Esophagus squamous epithelium (tissue), 5 donors: Measurements from ENCODE around the gene MED17. TPM values are rescaled to one million over a fixed set of nuclear protein-coding genes. Genes with fewer than 3 reads are reported as not detected.

ENCODE experiments used
- DNase-seq: peaks from one replicate; lab custom pipeline; 2025; lab: John Stamatoyannopoulos, UW
- H3K27ac ChIP-seq, 4 donors: fragments of 200-600 bp; sonication (generic); one replicate each; pipeline ENCODE4 v1.5.1; 2016 to 2019; ENCODE audit warnings: mild to moderate bottlenecking in 1 of 4
- H3K27me3 ChIP-seq, 4 donors: fragments of 200-600 bp; sonication (generic); 1 replicate in 3 of 4; 2 replicates in 1 of 4; pipeline versions ENCODE4 v1.5.1 to v1.6.0; 2017 to 2021; ENCODE audit warnings: antibody characterized with exemption in 1 of 4
- H3K36me3 ChIP-seq, 3 donors: fragments of 200-600 bp; sonication (generic); one replicate each; pipeline ENCODE4 v1.5.1; 2016 to 2019
- H3K4me1 ChIP-seq, 3 donors: fragments of 200-600 bp; sonication (generic); one replicate each; pipeline ENCODE4 v1.5.1; 2017 to 2019
- H3K4me3 ChIP-seq, 4 donors: fragments of 200-600 bp; sonication (generic); 1 replicate in 3 of 4; 2 replicates in 1 of 4; pipeline ENCODE4 v1.5.1; 2016 to 2019; ENCODE audit warnings: mild to moderate bottlenecking in 2 of 4, moderate library complexity in 1 of 4
- H3K9me3 ChIP-seq, 3 donors: fragments of 200-600 bp; sonication (generic); one replicate each; pipeline ENCODE4 v1.5.1; 2016 to 2019
- CTCF ChIP-seq, 6 experiments: fragments of 450-650 bp in 4 of 6; fragments of 200-600 bp in 2 of 6; sonication (generic) in 2 of 6; IDR thresholded peaks; one replicate each; pipeline ENCODE4 v1.5.1; 2016 to 2019; ENCODE audit warnings: antibody characterized with exemption in 6 of 6, mild to moderate bottlenecking in 4 of 6, moderate library complexity in 4 of 6
- POLR2A ChIP-seq, 4 donors: fragments of 450-650 bp; IDR thresholded peaks; one replicate each; pipeline ENCODE4 v1.6.1; 2017; ENCODE audit warnings: antibody characterized with exemption in 4 of 4, mild to moderate bottlenecking in 4 of 4, moderate library complexity in 3 of 4
- WGBS, 2 donors: methylation state at CpG; one replicate each; pipeline ENCODE4 v1.1.5; 2018; 5-methylcytosine and 5-hydroxymethylcytosine counted together
- intact Hi-C: fragments of 100-400 bp; cut with DNase I; formaldehyde crosslinking; loops from one replicate; pipeline ENCODE4 v1.15.0; 2022
- total RNA-seq, 4 donors: library from RNA; depleted of rRNA; stranded (reverse); fragments of >200 nt; gene quantifications; one replicate each; pipeline ENCODE4 v1.1.0, GENCODE V29; 2016
- donor health status: DM: yes; HTN: yes; CAD: no.

MED17 gene
- total RNA-seq, 4 donors from 2014 or later = 11.3 to 25.9 (median 17.1) TPM

- peak overlapping the region in 2 of 4 donors; percentile 10 to 92 for H3K27ac ChIP-seq
- 21 to 25% methylated on average over 6 of the region's 6 CpGs for WGBS, 2 donors
These were observed 46.0 kb upstream of the MED17 start for GRCh38 chr11:93737904-93738612.

GRCh38 chr11:93738647-93739081 is 45.4 kb upstream of the MED17 start:
- Histone ChIP-seq H3K36me3 (peaks cover 0 to 60% (median 15%) of the 10 kb centered on the region in 3 donors), H3K4me1 (peaks cover 18 to 71% (median 33%) of the 10 kb centered on the region in 3 donors), H3K9me3 (no peaks in the 10 kb centered on the region), H3K27ac (peak overlapping the region in 2 of 4 donors; percentile 10 to 92), H3K4me3 (peak overlapping the region; percentile 2 to 94 (median 49)), H3K27me3 (no peaks in the 10 kb centered on the region)
- intact Hi-C loops = no loop called here
- TF ChIP-seq CTCF (IDR thresholded peaks at IDR 0.05) (no peak), POLR2A (IDR thresholded peaks at IDR 0.05) (no peak)
- WGBS, 2 donors = 25 to 35% methylated on average over 6 of the region's 6 CpGs
- no peak for DNase-seq

More at GRCh38 chr11:93737904-93738612, 46.0 kb upstream of the MED17 start:
- Histone ChIP-seq H3K36me3 (peaks cover 0 to 60% (median 19%) of the 10 kb centered on the region in 3 donors), H3K27me3 (no peaks in the 10 kb centered on the region), H3K4me3 (peak overlapping the region in 3 of 4 donors; percentile 10 to 94 (median 88)), H3K4me1 (peaks cover 18 to 77% (median 33%) of the 10 kb centered on the region in 3 donors), H3K9me3 (no peaks in the 10 kb centered on the region)
- TF ChIP-seq CTCF (IDR thresholded peaks at IDR 0.05) (no peak), POLR2A (IDR thresholded peaks at IDR 0.05) (no peak)
- DNase-seq = no peak
- intact Hi-C loops = no loop called here

GRCh38 chr11:93740031-93740729 is 43.9 kb upstream of the MED17 start:
- H3K4me1 ChIP-seq = peaks cover 17 to 60% (median 33%) of the 10 kb centered on the region in 3 donors
- intact Hi-C loops = no loop called here
- peaks cover 0 to 49% (median 11%) of the 10 kb centered on the region in 3 donors for H3K36me3 ChIP-seq
- peak overlapping the region in 3 of 4 donors; percentile 92 to 95 (median 92) for H3K27ac ChIP-seq
- peak overlapping the region; percentile 78 to 98 (median 91) for H3K4me3 ChIP-seq
- H3K9me3 ChIP-seq = no peaks in the 10 kb centered on the region
- no peak for DNase-seq
- 9 to 14% methylated on average over 12 to 16 of the region's 18 CpGs for WGBS, 2 donors
- H3K27me3 ChIP-seq = no peaks in the 10 kb centered on the region
- TF ChIP-seq POLR2A (IDR thresholded peaks at IDR 0.05) (no peak), CTCF (IDR thresholded peaks at IDR 0.05) (no peak)

GRCh38 chr11:93740730-93741093 is 43.4 kb upstream of the MED17 start:
- no peak for DNase-seq
- no peaks in the 10 kb centered on the region for H3K9me3 ChIP-seq
- H3K27me3 ChIP-seq = no peaks in the 10 kb centered on the region
- peak overlapping the region; percentile 92 to 98 (median 94) for H3K27ac ChIP-seq
- peak overlapping the region; percentile 78 to 98 (median 91) for H3K4me3 ChIP-seq
- H3K4me1 ChIP-seq = peaks cover 12 to 55% (median 33%) of the 10 kb centered on the region in 3 donors
- H3K36me3 ChIP-seq = peaks cover 0 to 44% (median 7%) of the 10 kb centered on the region in 3 donors
- TF ChIP-seq POLR2A (IDR thresholded peaks at IDR 0.05) = no peak
- TF ChIP-seq CTCF (IDR thresholded peaks at IDR 0.05) = no peak
- WGBS, 2 donors = 0% methylated on average over 11 to 20 of the region's 20 CpGs
- intact Hi-C loops = no loop called here
